ENCODE measurements around the gene FBXL16. TPM values are rescaled to one million over a fixed set of nuclear protein-coding genes. Genes with fewer than 3 reads are reported as not detected.

The FBXL16 gene
- total and polyA plus RNA-seq, 9 of the 15 experiments (the other 6 are each of a cell fraction or from before 2014, with no cell fraction given), result 0.21 to 8.2 (median 1.7) TPM

DNA sequence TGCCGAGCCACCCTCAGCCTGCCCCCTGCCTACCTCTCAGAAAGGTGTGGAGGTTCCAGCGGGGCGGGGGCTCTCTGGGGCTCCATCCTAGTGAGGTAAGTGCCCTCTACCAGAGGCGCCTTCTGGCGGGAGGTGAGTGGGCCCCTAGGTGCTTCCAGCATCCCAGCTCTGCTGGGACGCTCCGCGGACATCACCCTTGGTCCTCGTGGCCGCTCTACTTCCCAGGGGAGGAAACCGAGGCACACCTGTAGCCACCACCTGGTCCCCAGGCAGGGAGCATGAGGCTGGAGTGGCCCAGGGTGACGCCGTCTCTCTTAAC, 62.6 kb downstream of the FBXL16 start:
- in situ Hi-C loops (cut with MboI), result no loop called here
- ATAC-seq (peak; percentile 2; the same call in 2 of the 3 replicates), FAIRE-seq (peak; percentile 46), DNase-seq (ENCODE audit: extremely low read depth in 1 of 4, low spot score in 3 of 4) (peak in 2 of 4 experiments; percentile 40 to 47)
- TF ChIP-seq L3MBTL2 (IDR thresholded peaks at IDR 0.05) (no peak), MAFF (IDR thresholded peaks at IDR 0.05; ENCODE audit: low read length) (no peak), DPF2 (IDR thresholded peaks at IDR 0.05) (no peak)
- TF ChIP-seq, protein P1, sequence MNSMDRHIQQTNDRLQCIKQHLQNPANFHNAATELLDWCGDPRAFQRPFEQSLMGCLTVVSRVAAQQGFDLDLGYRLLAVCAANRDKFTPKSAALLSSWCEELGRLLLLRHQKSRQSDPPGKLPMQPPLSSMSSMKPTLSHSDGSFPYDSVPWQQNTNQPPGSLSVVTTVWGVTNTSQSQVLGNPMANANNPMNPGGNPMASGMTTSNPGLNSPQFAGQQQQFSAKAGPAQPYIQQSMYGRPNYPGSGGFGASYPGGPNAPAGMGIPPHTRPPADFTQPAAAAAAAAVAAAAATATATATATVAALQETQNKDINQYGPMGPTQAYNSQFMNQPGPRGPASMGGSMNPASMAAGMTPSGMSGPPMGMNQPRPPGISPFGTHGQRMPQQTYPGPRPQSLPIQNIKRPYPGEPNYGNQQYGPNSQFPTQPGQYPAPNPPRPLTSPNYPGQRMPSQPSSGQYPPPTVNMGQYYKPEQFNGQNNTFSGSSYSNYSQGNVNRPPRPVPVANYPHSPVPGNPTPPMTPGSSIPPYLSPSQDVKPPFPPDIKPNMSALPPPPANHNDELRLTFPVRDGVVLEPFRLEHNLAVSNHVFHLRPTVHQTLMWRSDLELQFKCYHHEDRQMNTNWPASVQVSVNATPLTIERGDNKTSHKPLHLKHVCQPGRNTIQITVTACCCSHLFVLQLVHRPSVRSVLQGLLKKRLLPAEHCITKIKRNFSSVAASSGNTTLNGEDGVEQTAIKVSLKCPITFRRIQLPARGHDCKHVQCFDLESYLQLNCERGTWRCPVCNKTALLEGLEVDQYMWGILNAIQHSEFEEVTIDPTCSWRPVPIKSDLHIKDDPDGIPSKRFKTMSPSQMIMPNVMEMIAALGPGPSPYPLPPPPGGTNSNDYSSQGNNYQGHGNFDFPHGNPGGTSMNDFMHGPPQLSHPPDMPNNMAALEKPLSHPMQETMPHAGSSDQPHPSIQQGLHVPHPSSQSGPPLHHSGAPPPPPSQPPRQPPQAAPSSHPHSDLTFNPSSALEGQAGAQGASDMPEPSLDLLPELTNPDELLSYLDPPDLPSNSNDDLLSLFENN (IDR thresholded peaks at IDR 0.05; ENCODE audit: low read depth in 2 of 2, low read length in 2 of 2), result no peak
- H3K4me2 ChIP-seq (ENCODE audit: insufficient read depth, low read length), result peak overlapping the region; percentile 92
- no peaks in the 10 kb centered on the region for H3K9me1 ChIP-seq (ENCODE audit: control insufficient read depth, insufficient read depth, low read length)
- WGBS (ENCODE audit: insufficient coverage, low coverage, missing lambda C conversion rate), result 26% methylated on average over 11 of the region's 13 CpGs
- no TSS peak for BruUV-seq (replicated peaks)
- H3K27me3 ChIP-seq (ENCODE audit: control insufficient read depth in 2 of 2, insufficient read depth in 2 of 2, low read length in 2 of 2), result no peaks in the 10 kb centered on the region
- no peak overlapping the region for H2AFZ ChIP-seq (ENCODE audit: low read depth, low read length)
- intact Hi-C loops (cut with micrococcal nuclease), result no loop called here
- H3K79me2 ChIP-seq (ENCODE audit: control insufficient read depth, insufficient read depth, low read length), result peaks cover 59% of the 10 kb centered on the region
- H3K4me3 ChIP-seq, result peak overlapping the region; percentile 89
- H3K27ac ChIP-seq (ENCODE audit: extremely low read depth, low read depth, low read length), result peak overlapping the region; percentile 94
- peaks cover 45% of the 10 kb centered on the region; the same call in 2 of the 3 replicates for H3K36me3 ChIP-seq (ENCODE audit: control insufficient read depth, insufficient read depth, low read length)
- H3K9ac ChIP-seq (ENCODE audit: insufficient read depth in 1 of 2, low read depth in 2 of 2, low read length in 2 of 2), result peak overlapping the region; percentile 91 to 99
- no peaks in the 10 kb centered on the region for H4K20me1 ChIP-seq (replicated peaks; ENCODE audit: control insufficient read depth, insufficient read depth, low read length)
- POLR2A ChIA-PET, result interaction anchor here (0.6 to 2.3 kb wide), 7 partner anchors 8 to 77 kb away, joined by 3 to 13 read pairs (median 4); partner anchors contain the start of gene NHLRC4
- peaks cover 7 to 83% of the 10 kb centered on the region in 2 experiments; a peak in 3 of 5 replicates for H3K4me1 ChIP-seq (replicated peaks in 1 of 2; ENCODE audit: control insufficient read depth in 2 of 2, insufficient read depth in 2 of 2, low read length in 2 of 2)
- H3K9me3 ChIP-seq (replicated peaks; ENCODE audit: control insufficient read depth, insufficient read depth, low read depth, low read length), result no peaks in the 10 kb centered on the region
- CTCF ChIA-PET (ENCODE audit: low intra/inter-chr PET ratio), result no interaction called here

Other genes with a start within 250 kb of the FBXL16 start
Only the 7 nearest of the 23 such genes appear.
- gene STUB1, start 25.4 kb downstream of the FBXL16 start, total RNA-seq (2014; rRNA removed), result 251 and 276 TPM in 2 replicates
- 65.4 and 88.2 TPM in 2 replicates for gene STUB1, start 25.4 kb downstream of the FBXL16 start, total RNA-seq (2014; rRNA removed; fragmentation: Illumina TruSeq; extraction: Trizol)
- gene STUB1, start 25.4 kb downstream of the FBXL16 start, total RNA-seq (2015; rRNA removed; fragmentation: Illumina TruSeq; extraction: Trizol), result 147 and 168 TPM in 2 replicates
- 191 and 213 TPM in 2 replicates for gene STUB1, start 25.4 kb downstream of the FBXL16 start, total RNA-seq (2021)
- 114 TPM in 2 replicates for gene STUB1, start 25.4 kb downstream of the FBXL16 start, polyA plus RNA-seq (2011; rRNA removed)
- gene STUB1, start 25.4 kb downstream of the FBXL16 start, polyA plus RNA-seq (2014; fragmentation: Illumina TruSeq; extraction: Trizol), result 152 and 188 TPM in 2 replicates
- 10 to 100 TPM; 10.6 to 27.7 TPM for gene STUB1, start 25.4 kb downstream of the FBXL16 start, polyA plus RNA-seq (2014; fragmentation: Nextera tagmentation; extraction: Ambion mirVana)
- gene STUB1, start 25.4 kb downstream of the FBXL16 start, polyA plus RNA-seq (2014; rRNA removed), result 193 and 200 TPM in 2 replicates
- gene JMJD8, start 21.5 kb downstream of the FBXL16 start, total RNA-seq (2014; rRNA removed), result 48.3 and 63.8 TPM in 2 replicates
- 9.6 and 15.8 TPM in 2 replicates for gene JMJD8, start 21.5 kb downstream of the FBXL16 start, total RNA-seq (2014; rRNA removed; fragmentation: Illumina TruSeq; extraction: Trizol)
- 28.3 and 29.3 TPM in 2 replicates for gene JMJD8, start 21.5 kb downstream of the FBXL16 start, total RNA-seq (2015; rRNA removed; fragmentation: Illumina TruSeq; extraction: Trizol)
- 50.6 and 56.6 TPM in 2 replicates for gene JMJD8, start 21.5 kb downstream of the FBXL16 start, total RNA-seq (2021)
- 22.2 and 33.4 TPM in 2 replicates for gene JMJD8, start 21.5 kb downstream of the FBXL16 start, polyA plus RNA-seq (2011; rRNA removed)
- 43.3 and 47.9 TPM in 2 replicates for gene JMJD8, start 21.5 kb downstream of the FBXL16 start, polyA plus RNA-seq (2014; fragmentation: Illumina TruSeq; extraction: Trizol)
- gene JMJD8, start 21.5 kb downstream of the FBXL16 start, polyA plus RNA-seq (2014; fragmentation: Nextera tagmentation; extraction: Ambion mirVana), result 1 to 10 TPM; 1.2 to 2.3 TPM
- gene JMJD8, start 21.5 kb downstream of the FBXL16 start, polyA plus RNA-seq (2014; rRNA removed), result 46.6 and 48.7 TPM in 2 replicates
- gene WDR24, start 15.4 kb downstream of the FBXL16 start, total RNA-seq (2014; rRNA removed), result 4.8 and 5.3 TPM in 2 replicates
- gene WDR24, start 15.4 kb downstream of the FBXL16 start, total RNA-seq (2014; rRNA removed; fragmentation: Illumina TruSeq; extraction: Trizol), result 0.70 and 1.2 TPM in 2 replicates
- gene WDR24, start 15.4 kb downstream of the FBXL16 start, total RNA-seq (2015; rRNA removed; fragmentation: Illumina TruSeq; extraction: Trizol), result 3.4 and 5.1 TPM in 2 replicates
- 23.3 and 25.4 TPM in 2 replicates for gene WDR24, start 15.4 kb downstream of the FBXL16 start, total RNA-seq (2021)
- 3.3 and 6.7 TPM in 2 replicates for gene WDR24, start 15.4 kb downstream of the FBXL16 start, polyA plus RNA-seq (2011; rRNA removed)
- 5.5 and 10.2 TPM in 2 replicates for gene WDR24, start 15.4 kb downstream of the FBXL16 start, polyA plus RNA-seq (2014; fragmentation: Illumina TruSeq; extraction: Trizol)
- under 1 TPM; 0.08 to 0.11 TPM for gene WDR24, start 15.4 kb downstream of the FBXL16 start, polyA plus RNA-seq (2014; fragmentation: Nextera tagmentation; extraction: Ambion mirVana)
- gene WDR24, start 15.4 kb downstream of the FBXL16 start, polyA plus RNA-seq (2014; rRNA removed), result 12.2 and 12.5 TPM in 2 replicates
- 89.8 and 111 TPM in 2 replicates for gene METRN, start 9.3 kb upstream of the FBXL16 start, total RNA-seq (2014; rRNA removed)
- gene METRN, start 9.3 kb upstream of the FBXL16 start, total RNA-seq (2014; rRNA removed; fragmentation: Illumina TruSeq; extraction: Trizol), result 1.0 and 2.0 TPM in 2 replicates
- 17.7 and 23.9 TPM in 2 replicates for gene METRN, start 9.3 kb upstream of the FBXL16 start, total RNA-seq (2015; rRNA removed; fragmentation: Illumina TruSeq; extraction: Trizol)
- 73.5 and 79.2 TPM in 2 replicates for gene METRN, start 9.3 kb upstream of the FBXL16 start, total RNA-seq (2021)
- gene METRN, start 9.3 kb upstream of the FBXL16 start, polyA plus RNA-seq (2011; rRNA removed), result 15.4 and 33.4 TPM in 2 replicates
- gene METRN, start 9.3 kb upstream of the FBXL16 start, polyA plus RNA-seq (2014; fragmentation: Illumina TruSeq; extraction: Trizol), result 3.0 and 8.7 TPM in 2 replicates
- gene METRN, start 9.3 kb upstream of the FBXL16 start, polyA plus RNA-seq (2014; fragmentation: Nextera tagmentation; extraction: Ambion mirVana), result 1 to 10 TPM in 1 of 2 experiments, under 1 TPM in 1; 0.20 to 1.2 TPM
- gene METRN, start 9.3 kb upstream of the FBXL16 start, polyA plus RNA-seq (2014; rRNA removed), result 73.3 and 90.1 TPM in 2 replicates
- gene ANTKMT, start 15.3 kb upstream of the FBXL16 start, total RNA-seq (2014; rRNA removed), result 170 and 221 TPM in 2 replicates
- gene ANTKMT, start 15.3 kb upstream of the FBXL16 start, total RNA-seq (2014; rRNA removed; fragmentation: Illumina TruSeq; extraction: Trizol), result 2.3 and 4.3 TPM in 2 replicates
- 39.9 and 47.1 TPM in 2 replicates for gene ANTKMT, start 15.3 kb upstream of the FBXL16 start, total RNA-seq (2015; rRNA removed; fragmentation: Illumina TruSeq; extraction: Trizol)
- gene ANTKMT, start 15.3 kb upstream of the FBXL16 start, total RNA-seq (2021), result 217 and 240 TPM in 2 replicates
- 19.1 and 26.3 TPM in 2 replicates for gene ANTKMT, start 15.3 kb upstream of the FBXL16 start, polyA plus RNA-seq (2011; rRNA removed)
- gene ANTKMT, start 15.3 kb upstream of the FBXL16 start, polyA plus RNA-seq (2014; fragmentation: Illumina TruSeq; extraction: Trizol), result 2.8 and 9.0 TPM in 2 replicates
- gene ANTKMT, start 15.3 kb upstream of the FBXL16 start, polyA plus RNA-seq (2014; fragmentation: Nextera tagmentation; extraction: Ambion mirVana), result 1 to 10 TPM in 1 of 2 experiments, under 1 TPM in 1; 0.58 to 2.1 TPM
- gene ANTKMT, start 15.3 kb upstream of the FBXL16 start, polyA plus RNA-seq (2014; rRNA removed), result 158 and 161 TPM in 2 replicates
- gene CCDC78, start 20.6 kb upstream of the FBXL16 start, total RNA-seq (2014; rRNA removed), result 5.7 and 10.6 TPM in 2 replicates
- gene CCDC78, start 20.6 kb upstream of the FBXL16 start, total RNA-seq (2014; rRNA removed; fragmentation: Illumina TruSeq; extraction: Trizol), result 0.57 and 0.76 TPM in 2 replicates
- gene CCDC78, start 20.6 kb upstream of the FBXL16 start, total RNA-seq (2015; rRNA removed; fragmentation: Illumina TruSeq; extraction: Trizol), result 2.9 and 3.1 TPM in 2 replicates
- gene CCDC78, start 20.6 kb upstream of the FBXL16 start, total RNA-seq (2021), result 13.4 and 14.4 TPM in 2 replicates
- 3.0 and 5.9 TPM in 2 replicates for gene CCDC78, start 20.6 kb upstream of the FBXL16 start, polyA plus RNA-seq (2011; rRNA removed)
- gene CCDC78, start 20.6 kb upstream of the FBXL16 start, polyA plus RNA-seq (2014; fragmentation: Illumina TruSeq; extraction: Trizol), result 2.6 and 2.8 TPM in 2 replicates
- gene CCDC78, start 20.6 kb upstream of the FBXL16 start, polyA plus RNA-seq (2014; fragmentation: Nextera tagmentation; extraction: Ambion mirVana), result under 1 TPM; 0.24 to 0.29 TPM
- 17.7 and 20.6 TPM in 2 replicates for gene CCDC78, start 20.6 kb upstream of the FBXL16 start, polyA plus RNA-seq (2014; rRNA removed)
- gene HAGHL, start 21.3 kb upstream of the FBXL16 start, total RNA-seq (2014; rRNA removed), result 58.2 and 59.0 TPM in 2 replicates
- gene HAGHL, start 21.3 kb upstream of the FBXL16 start, total RNA-seq (2014; rRNA removed; fragmentation: Illumina TruSeq; extraction: Trizol), result 3.2 and 8.2 TPM in 2 replicates
- gene HAGHL, start 21.3 kb upstream of the FBXL16 start, total RNA-seq (2015; rRNA removed; fragmentation: Illumina TruSeq; extraction: Trizol), result 20.7 and 22.1 TPM in 2 replicates
- 71.7 and 83.2 TPM in 2 replicates for gene HAGHL, start 21.3 kb upstream of the FBXL16 start, total RNA-seq (2021)
- 27.0 and 41.6 TPM in 2 replicates for gene HAGHL, start 21.3 kb upstream of the FBXL16 start, polyA plus RNA-seq (2011; rRNA removed)
- gene HAGHL, start 21.3 kb upstream of the FBXL16 start, polyA plus RNA-seq (2014; fragmentation: Illumina TruSeq; extraction: Trizol), result 7.2 and 13.6 TPM in 2 replicates
- under 1 TPM; 0.31 to 0.48 TPM for gene HAGHL, start 21.3 kb upstream of the FBXL16 start, polyA plus RNA-seq (2014; fragmentation: Nextera tagmentation; extraction: Ambion mirVana)
- gene HAGHL, start 21.3 kb upstream of the FBXL16 start, polyA plus RNA-seq (2014; rRNA removed), result 69.8 and 83.4 TPM in 2 replicates

Data from K562 (cell line).